ENCODE results near the gene ST8SIA1. TPM values are rescaled to one million over a fixed set of nuclear protein-coding genes. Genes with fewer than 3 reads are reported as not detected.

ST8SIA1 gene
- total RNA-seq, 1 donor from 2014 or later: 1.3 TPM

GRCh38 chr12:22211128-22211527, 123.4 kb downstream of the ST8SIA1 start:
- no peak overlapping the region for H3K4me3 Mint-ChIP-seq (ENCODE audit: low read depth)
- no peak overlapping the region for H3K27ac Mint-ChIP-seq
- H3K9me3 Mint-ChIP-seq: no peaks in the 10 kb centered on the region
- no peaks in the 10 kb centered on the region for H3K4me1 Mint-ChIP-seq (ENCODE audit: low read depth)
- no peaks in the 10 kb centered on the region for H3K36me3 Mint-ChIP-seq (ENCODE audit: low read depth)
- H3K27me3 Mint-ChIP-seq (ENCODE audit: low read depth): no peaks in the 10 kb centered on the region
- intact Hi-C loops (cut with micrococcal nuclease): no loop called here
- no peak for DNase-seq (ENCODE audit: low spot score)

- H3K9me3 Mint-ChIP-seq: no peaks in the 10 kb centered on the region
- H3K4me3 Mint-ChIP-seq (ENCODE audit: low read depth): no peak overlapping the region
- no peaks in the 10 kb centered on the region for H3K36me3 Mint-ChIP-seq (ENCODE audit: low read depth)
- H3K27ac Mint-ChIP-seq: no peak overlapping the region
- H3K27me3 Mint-ChIP-seq (ENCODE audit: low read depth): no peaks in the 10 kb centered on the region
- DNase-seq (ENCODE audit: low spot score): no peak
- H3K4me1 Mint-ChIP-seq (ENCODE audit: low read depth): no peaks in the 10 kb centered on the region
- intact Hi-C loops (cut with micrococcal nuclease): no loop called here
Observed at GRCh38 chr12:22209422-22209821, 125.1 kb downstream of the ST8SIA1 start.

DNA sequence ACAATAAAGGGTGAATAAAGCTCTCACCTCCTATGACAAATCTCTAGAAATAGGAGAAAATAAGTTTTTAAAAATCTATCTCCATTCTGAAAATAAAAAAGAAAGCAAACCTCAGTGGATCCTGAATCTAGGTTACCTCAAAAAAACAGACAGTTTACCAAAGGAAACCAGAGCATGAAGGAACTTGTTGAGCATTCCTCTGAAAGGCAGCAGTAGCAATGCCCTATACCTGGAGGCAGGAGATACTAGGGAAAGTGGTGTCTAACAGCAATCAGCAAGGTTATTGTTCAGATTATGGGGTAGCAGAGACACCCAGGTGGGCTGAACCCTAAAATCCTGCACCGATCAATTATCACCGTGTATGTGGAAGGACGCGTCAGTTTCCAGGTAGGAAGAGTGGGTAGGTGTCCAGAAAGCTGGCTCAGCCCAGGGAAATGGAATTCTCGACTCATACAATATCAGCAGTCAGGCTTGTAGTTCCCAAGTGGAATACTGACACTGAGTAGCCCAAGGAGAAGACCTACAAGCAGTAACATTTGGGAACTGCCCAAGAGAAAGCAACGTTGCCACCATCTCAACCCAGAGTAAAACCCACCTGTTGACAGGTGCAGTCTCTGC, 128.3 kb downstream of the ST8SIA1 start:
- no peak overlapping the region for H3K4me3 Mint-ChIP-seq (ENCODE audit: low read depth)
- H3K27me3 Mint-ChIP-seq (ENCODE audit: low read depth): no peaks in the 10 kb centered on the region
- no peak overlapping the region for H3K27ac Mint-ChIP-seq
- H3K36me3 Mint-ChIP-seq (ENCODE audit: low read depth): no peaks in the 10 kb centered on the region
- H3K4me1 Mint-ChIP-seq (ENCODE audit: low read depth): no peaks in the 10 kb centered on the region
- H3K9me3 Mint-ChIP-seq: no peaks in the 10 kb centered on the region
- intact Hi-C loops (cut with micrococcal nuclease): no loop called here
- DNase-seq (ENCODE audit: low spot score): no peak

DNA sequence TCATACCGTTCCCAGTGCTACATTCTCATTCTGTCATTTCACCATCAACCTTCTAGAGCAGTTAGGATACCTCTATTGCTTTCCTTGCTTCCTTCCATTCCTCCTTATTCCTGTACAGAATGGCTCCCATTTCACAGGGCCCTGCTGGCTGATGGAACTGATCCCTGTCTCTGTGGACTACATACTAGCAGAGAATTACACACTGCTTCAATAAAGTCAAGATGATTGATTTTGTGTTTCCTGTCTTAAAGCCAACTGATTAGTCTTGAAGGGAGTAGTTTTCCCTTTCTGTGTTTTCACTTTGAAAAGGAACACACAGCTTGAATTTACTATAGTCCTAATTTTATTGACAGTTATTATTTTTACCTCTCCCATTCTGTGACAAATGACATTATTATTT, 130.1 kb downstream of the ST8SIA1 start:
- no peak overlapping the region for H3K4me3 Mint-ChIP-seq (ENCODE audit: low read depth)
- no peak overlapping the region for H3K27ac Mint-ChIP-seq
- no peak for DNase-seq (ENCODE audit: low spot score)
- no peaks in the 10 kb centered on the region for H3K4me1 Mint-ChIP-seq (ENCODE audit: low read depth)
- no peaks in the 10 kb centered on the region for H3K27me3 Mint-ChIP-seq (ENCODE audit: low read depth)
- intact Hi-C loops (cut with micrococcal nuclease): no loop called here
- no peaks in the 10 kb centered on the region for H3K36me3 Mint-ChIP-seq (ENCODE audit: low read depth)
- no peaks in the 10 kb centered on the region for H3K9me3 Mint-ChIP-seq

DNA sequence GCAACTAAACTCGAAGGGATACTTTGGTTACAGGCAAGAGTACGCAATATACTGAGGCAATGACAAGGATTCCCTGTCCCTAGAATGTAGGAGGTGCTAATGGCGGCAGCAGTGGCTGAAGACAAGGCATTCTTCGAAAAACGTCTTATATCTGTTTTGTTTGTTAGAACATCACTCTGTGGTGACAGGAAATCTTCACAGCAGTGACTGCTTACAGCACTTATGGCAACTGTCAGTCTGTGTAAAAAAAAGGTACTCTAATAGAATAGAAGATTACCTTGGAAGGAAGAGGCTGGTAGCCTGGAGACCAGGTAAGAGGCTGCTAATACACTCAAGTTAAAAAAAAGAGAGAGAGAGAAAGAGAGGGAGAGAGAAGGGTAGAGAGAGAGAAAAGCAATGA, 131.7 kb downstream of the ST8SIA1 start:
- Mint-ChIP-seq H3K36me3 (ENCODE audit: low read depth) (no peaks in the 10 kb centered on the region), H3K27ac (no peak overlapping the region), H3K4me3 (ENCODE audit: low read depth) (no peak overlapping the region), H3K27me3 (ENCODE audit: low read depth) (no peaks in the 10 kb centered on the region), H3K4me1 (ENCODE audit: low read depth) (no peaks in the 10 kb centered on the region), H3K9me3 (no peaks in the 10 kb centered on the region)
- intact Hi-C loops (cut with micrococcal nuclease): no loop called here
- no peak for DNase-seq (ENCODE audit: low spot score)

DNA sequence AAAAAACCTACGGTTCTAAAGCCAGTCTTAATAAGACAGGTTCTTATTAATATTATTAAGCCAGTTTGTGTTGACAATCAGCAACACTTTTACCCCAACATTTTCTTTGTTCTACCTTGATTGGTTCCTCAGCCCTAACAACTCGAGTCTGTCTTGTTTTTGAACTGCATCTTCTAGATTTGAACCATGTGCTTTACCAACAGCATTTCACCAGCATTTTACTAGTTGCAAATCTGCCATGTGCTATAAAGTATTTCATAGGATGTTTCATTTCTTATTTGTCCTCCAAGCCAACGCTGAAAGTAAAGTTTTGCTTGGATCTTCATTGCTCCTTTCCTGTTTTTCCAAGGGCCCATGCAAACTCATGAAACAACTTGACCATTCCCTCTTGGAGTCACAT, 133.4 kb downstream of the ST8SIA1 start:
- Mint-ChIP-seq H3K4me3 (ENCODE audit: low read depth) (no peak overlapping the region), H3K36me3 (ENCODE audit: low read depth) (no peaks in the 10 kb centered on the region), H3K27me3 (ENCODE audit: low read depth) (no peaks in the 10 kb centered on the region), H3K4me1 (ENCODE audit: low read depth) (no peaks in the 10 kb centered on the region), H3K9me3 (no peaks in the 10 kb centered on the region), H3K27ac (no peak overlapping the region)
- DNase-seq (ENCODE audit: low spot score): no peak
- intact Hi-C loops (cut with micrococcal nuclease): no loop called here

DNA sequence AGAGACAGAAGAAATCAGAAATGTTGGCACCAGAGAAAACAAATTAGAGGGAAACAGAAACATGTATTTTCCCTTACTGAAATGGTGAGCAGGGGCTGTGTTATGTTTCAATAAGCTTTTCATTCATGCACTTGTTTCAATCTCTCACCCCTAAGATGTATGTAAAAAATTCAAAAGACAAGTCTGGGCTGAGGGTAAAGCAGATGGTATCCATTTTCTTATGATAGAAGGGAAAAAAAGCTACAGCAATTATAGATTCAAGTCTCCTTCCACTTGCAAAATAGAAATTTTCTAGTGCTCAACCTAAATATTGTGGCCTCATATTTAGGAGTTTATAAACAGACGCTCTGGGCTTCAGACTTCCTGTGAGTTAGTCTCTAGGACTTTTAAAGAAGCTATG, 138.3 kb downstream of the ST8SIA1 start:
- no peak overlapping the region for H3K4me3 Mint-ChIP-seq (ENCODE audit: low read depth)
- no peak for DNase-seq (ENCODE audit: low spot score)
- H3K27ac Mint-ChIP-seq: no peak overlapping the region
- no peaks in the 10 kb centered on the region for H3K36me3 Mint-ChIP-seq (ENCODE audit: low read depth)
- no peaks in the 10 kb centered on the region for H3K4me1 Mint-ChIP-seq (ENCODE audit: low read depth)
- H3K27me3 Mint-ChIP-seq (ENCODE audit: low read depth): peaks cover 3% of the 10 kb centered on the region
- intact Hi-C loops (cut with micrococcal nuclease): no loop called here
- no peaks in the 10 kb centered on the region for H3K9me3 Mint-ChIP-seq

DNA sequence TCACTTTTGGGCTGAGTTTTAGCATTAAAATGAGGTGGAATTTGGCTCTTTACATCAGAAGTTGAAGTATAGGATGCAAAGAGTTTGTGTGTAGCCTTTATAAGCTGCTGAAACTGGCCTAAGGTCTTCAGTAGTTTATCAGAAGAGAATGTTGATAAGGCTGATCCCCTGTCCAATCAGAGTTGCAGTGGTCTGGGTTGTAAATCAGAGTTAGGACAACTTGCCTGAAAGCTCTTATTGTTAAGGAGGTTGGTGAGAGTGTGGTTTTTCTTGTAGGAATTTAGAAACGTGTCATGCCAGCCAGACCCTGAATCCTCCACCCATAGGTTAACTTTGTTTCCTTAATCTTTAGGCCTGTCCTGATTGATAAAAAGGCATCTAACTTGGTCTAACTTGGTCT, 143.5 kb downstream of the ST8SIA1 start:
- Mint-ChIP-seq H3K27me3 (ENCODE audit: low read depth) (peaks cover 3% of the 10 kb centered on the region), H3K9me3 (no peaks in the 10 kb centered on the region), H3K4me1 (ENCODE audit: low read depth) (no peaks in the 10 kb centered on the region), H3K4me3 (ENCODE audit: low read depth) (no peak overlapping the region), H3K27ac (no peak overlapping the region), H3K36me3 (ENCODE audit: low read depth) (no peaks in the 10 kb centered on the region)
- no peak for DNase-seq (ENCODE audit: low spot score)
- intact Hi-C loops (cut with micrococcal nuclease): no loop called here

GRCh38 chr12:22188431-22188830, 146.1 kb downstream of the ST8SIA1 start:
- H3K9me3 Mint-ChIP-seq: no peaks in the 10 kb centered on the region
- no peaks in the 10 kb centered on the region for H3K36me3 Mint-ChIP-seq (ENCODE audit: low read depth)
- no peak overlapping the region for H3K27ac Mint-ChIP-seq
- no peak overlapping the region for H3K4me3 Mint-ChIP-seq (ENCODE audit: low read depth)
- intact Hi-C loops (cut with micrococcal nuclease): no loop called here
- H3K27me3 Mint-ChIP-seq (ENCODE audit: low read depth): peaks cover 3% of the 10 kb centered on the region
- no peak for DNase-seq (ENCODE audit: low spot score)
- no peaks in the 10 kb centered on the region for H3K4me1 Mint-ChIP-seq (ENCODE audit: low read depth)

DNA sequence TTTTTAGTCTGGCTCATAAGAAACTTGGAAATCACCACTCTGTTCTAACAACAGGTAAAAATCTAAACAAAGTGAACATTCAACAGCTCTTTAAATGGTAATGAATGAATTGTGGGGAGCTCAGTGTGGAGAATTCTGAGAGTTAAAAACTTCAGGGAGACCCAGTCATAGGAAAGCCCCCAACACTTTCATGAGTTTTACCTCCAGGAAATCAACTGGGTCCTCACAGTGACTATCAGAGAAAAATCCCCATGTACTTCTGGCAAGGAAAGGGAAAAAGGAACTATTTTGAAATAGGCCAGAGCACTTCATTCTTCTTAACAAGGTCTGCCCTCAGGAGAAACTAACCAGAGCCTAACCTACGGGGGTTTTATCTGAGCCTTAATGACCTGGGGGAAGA, 153.8 kb downstream of the ST8SIA1 start:
- no peaks in the 10 kb centered on the region for H3K27me3 Mint-ChIP-seq (ENCODE audit: low read depth)
- no peak overlapping the region for H3K4me3 Mint-ChIP-seq (ENCODE audit: low read depth)
- DNase-seq (ENCODE audit: low spot score): no peak
- H3K27ac Mint-ChIP-seq: no peak overlapping the region
- no peaks in the 10 kb centered on the region for H3K4me1 Mint-ChIP-seq (ENCODE audit: low read depth)
- intact Hi-C loops (cut with micrococcal nuclease): no loop called here
- H3K9me3 Mint-ChIP-seq: no peaks in the 10 kb centered on the region
- H3K36me3 Mint-ChIP-seq (ENCODE audit: low read depth): no peaks in the 10 kb centered on the region

GRCh38 chr12:22173177-22173576, 161.3 kb downstream of the ST8SIA1 start:
- no peak for DNase-seq (ENCODE audit: low spot score)
- no peak overlapping the region for H3K27ac Mint-ChIP-seq
- no peaks in the 10 kb centered on the region for H3K9me3 Mint-ChIP-seq
- H3K4me1 Mint-ChIP-seq (ENCODE audit: low read depth): no peaks in the 10 kb centered on the region
- no peak overlapping the region for H3K4me3 Mint-ChIP-seq (ENCODE audit: low read depth)
- intact Hi-C loops (cut with micrococcal nuclease): no loop called here
- H3K27me3 Mint-ChIP-seq (ENCODE audit: low read depth): no peaks in the 10 kb centered on the region
- H3K36me3 Mint-ChIP-seq (ENCODE audit: low read depth): no peaks in the 10 kb centered on the region

DNA sequence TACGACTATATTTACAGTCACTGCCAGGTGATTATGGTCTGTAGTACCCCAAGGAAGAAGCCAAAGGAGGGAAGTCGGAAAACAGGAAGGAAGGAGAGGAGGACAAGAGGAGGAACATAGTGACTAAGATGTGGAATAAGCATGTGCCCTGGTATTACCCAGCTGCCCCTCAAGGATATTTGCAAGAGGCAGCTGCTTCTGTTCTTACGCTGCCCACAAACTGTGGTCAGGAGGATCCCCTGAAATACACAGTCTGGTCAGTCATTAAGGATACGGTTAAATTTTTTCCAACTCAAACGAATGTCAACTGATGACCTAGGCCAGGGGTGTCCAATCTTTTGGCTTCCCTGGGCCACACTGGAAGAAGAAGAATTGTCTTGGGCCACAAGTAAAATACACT, 162.0 kb downstream of the ST8SIA1 start:
- H3K27ac Mint-ChIP-seq: no peak overlapping the region
- no peak overlapping the region for H3K4me3 Mint-ChIP-seq (ENCODE audit: low read depth)
- H3K36me3 Mint-ChIP-seq (ENCODE audit: low read depth): no peaks in the 10 kb centered on the region
- no peaks in the 10 kb centered on the region for H3K9me3 Mint-ChIP-seq
- intact Hi-C loops (cut with micrococcal nuclease): no loop called here
- H3K4me1 Mint-ChIP-seq (ENCODE audit: low read depth): no peaks in the 10 kb centered on the region
- H3K27me3 Mint-ChIP-seq (ENCODE audit: low read depth): no peaks in the 10 kb centered on the region
- no peak for DNase-seq (ENCODE audit: low spot score)

GRCh38 chr12:22169376-22169775, 165.1 kb downstream of the ST8SIA1 start:
- no peaks in the 10 kb centered on the region for H3K9me3 Mint-ChIP-seq
- H3K4me1 Mint-ChIP-seq (ENCODE audit: low read depth): no peaks in the 10 kb centered on the region
- no peak overlapping the region for H3K4me3 Mint-ChIP-seq (ENCODE audit: low read depth)
- no peaks in the 10 kb centered on the region for H3K36me3 Mint-ChIP-seq (ENCODE audit: low read depth)
- no peak for DNase-seq (ENCODE audit: low spot score)
- no peaks in the 10 kb centered on the region for H3K27me3 Mint-ChIP-seq (ENCODE audit: low read depth)
- no peak overlapping the region for H3K27ac Mint-ChIP-seq
- intact Hi-C loops (cut with micrococcal nuclease): no loop called here

DNA sequence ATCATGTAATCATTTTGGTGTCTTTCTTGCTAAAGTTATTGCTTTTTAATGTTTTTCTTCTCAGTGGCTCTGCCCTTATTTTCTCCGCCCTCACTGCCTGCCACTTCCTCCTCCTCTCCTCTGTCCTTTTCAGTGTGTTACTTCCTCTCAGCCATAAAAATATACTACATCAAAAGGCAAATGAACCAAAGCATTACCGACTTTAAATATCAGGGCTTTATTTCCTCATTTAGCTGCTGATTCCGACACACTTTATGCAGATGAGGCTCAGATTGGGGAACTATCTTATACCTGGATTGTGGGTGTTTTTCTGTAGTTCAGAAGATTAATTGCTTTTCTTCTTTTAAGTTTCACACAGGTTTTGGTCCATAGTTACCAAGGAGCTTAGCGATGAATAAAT, 170.4 kb downstream of the ST8SIA1 start:
- no peak overlapping the region for H3K4me3 Mint-ChIP-seq (ENCODE audit: low read depth)
- intact Hi-C loops (cut with micrococcal nuclease): no loop called here
- no peaks in the 10 kb centered on the region for H3K36me3 Mint-ChIP-seq (ENCODE audit: low read depth)
- H3K27me3 Mint-ChIP-seq (ENCODE audit: low read depth): no peaks in the 10 kb centered on the region
- no peak for DNase-seq (ENCODE audit: low spot score)
- no peak overlapping the region for H3K27ac Mint-ChIP-seq
- peaks cover 13% of the 10 kb centered on the region for H3K4me1 Mint-ChIP-seq (ENCODE audit: low read depth)
- H3K9me3 Mint-ChIP-seq: peaks cover 3% of the 10 kb centered on the region
